ENCODE results near the gene ELMO1.

Gene ELMO1

DNA sequence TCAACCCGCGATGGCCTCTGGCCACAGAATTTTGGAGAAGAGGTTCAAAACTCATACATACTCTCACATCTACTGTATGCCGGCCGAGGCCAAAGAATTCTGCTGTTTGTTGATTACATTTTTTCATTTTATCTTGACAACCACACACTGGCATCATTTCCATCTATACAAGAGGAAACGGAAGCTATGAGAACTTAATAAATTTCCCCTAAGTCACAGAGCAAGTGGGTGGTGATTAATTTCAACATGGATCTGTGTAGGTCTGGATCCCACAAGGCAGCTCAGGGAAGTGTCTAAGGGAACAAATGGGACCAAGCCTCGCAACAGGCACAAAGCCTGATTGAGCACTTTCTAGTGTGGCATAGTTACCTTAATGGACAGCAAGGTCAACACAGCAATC, 18.0 kb downstream of the ELMO1 start:
- DNase-seq, result no peak

GRCh38 chr7:37430171-37430570, 18.5 kb downstream of the ELMO1 start:
- DNase-seq, result no peak

- DNase-seq, result no peak
These were observed 19.3 kb downstream of the ELMO1 start for GRCh38 chr7:37429435-37429791.

DNA sequence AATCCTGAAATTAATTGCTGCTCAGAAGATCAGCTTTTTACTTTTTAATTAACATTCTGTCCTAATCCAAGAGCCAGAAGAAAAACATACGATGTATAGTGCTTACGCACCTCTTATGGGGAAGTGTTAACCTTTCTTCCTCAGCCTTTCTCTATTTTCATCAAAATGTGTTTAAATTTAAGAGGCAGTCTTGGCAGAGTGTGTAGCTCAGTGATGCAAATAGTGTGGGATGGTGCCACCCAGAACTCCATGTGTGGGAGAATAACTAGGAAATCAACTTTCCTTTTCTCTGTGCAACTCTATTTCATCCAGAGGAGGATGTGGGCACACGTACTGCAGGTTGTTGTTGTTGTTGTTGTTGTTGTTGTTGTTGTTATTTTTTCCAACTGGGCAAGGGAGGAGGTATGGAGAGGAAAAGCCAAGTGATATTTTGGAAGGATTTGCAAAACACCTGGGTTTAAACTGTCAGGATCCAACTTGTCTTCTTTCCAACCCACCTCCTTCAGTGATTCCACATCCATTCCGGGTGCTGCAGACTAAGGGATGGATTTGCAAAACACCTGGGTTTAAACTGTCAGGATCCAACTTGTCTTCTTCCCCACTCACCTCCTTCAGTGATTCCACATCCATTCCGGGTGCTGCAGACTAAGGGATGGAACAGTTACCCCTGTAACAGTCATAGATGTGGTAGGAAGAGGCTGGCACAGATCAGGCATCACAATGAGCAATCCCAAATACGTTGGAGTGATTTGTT, 19.8 kb downstream of the ELMO1 start:
- DNase-seq, result no peak

DNA sequence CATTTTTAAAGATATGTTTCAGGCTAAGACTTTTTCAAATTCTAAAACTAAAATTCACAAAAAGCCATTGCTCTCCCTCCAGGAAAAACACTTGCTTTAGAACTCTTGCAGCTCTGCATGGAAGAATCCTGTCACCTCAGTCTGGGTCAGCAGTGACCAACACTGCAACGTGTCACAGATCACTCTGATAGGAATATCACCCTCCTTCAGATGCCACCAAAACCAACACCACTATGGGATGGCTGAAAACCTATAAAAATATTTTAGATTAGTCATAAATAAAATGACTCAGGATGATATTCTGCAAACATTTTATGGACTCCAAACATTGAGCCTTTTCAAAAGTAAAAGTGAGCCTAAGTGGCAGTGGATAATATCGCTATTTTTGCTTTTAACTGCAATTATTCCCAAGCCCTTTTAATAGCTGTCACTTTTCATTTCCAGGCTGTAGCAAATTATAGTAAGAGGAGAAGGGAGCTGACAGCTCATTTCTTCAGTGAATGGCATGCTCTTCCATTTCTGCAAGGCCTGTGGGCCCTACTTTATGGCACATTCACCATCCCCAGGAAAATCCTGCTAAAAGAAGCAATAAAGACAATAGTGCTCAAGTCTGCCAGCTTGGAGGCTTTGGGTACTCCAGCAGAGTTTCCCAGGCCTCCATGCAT, 21.3 kb downstream of the ELMO1 start:
- DNase-seq, result no peak

GRCh38 chr7:37425498-37425897, 23.2 kb downstream of the ELMO1 start:
- no peak for DNase-seq

DNA sequence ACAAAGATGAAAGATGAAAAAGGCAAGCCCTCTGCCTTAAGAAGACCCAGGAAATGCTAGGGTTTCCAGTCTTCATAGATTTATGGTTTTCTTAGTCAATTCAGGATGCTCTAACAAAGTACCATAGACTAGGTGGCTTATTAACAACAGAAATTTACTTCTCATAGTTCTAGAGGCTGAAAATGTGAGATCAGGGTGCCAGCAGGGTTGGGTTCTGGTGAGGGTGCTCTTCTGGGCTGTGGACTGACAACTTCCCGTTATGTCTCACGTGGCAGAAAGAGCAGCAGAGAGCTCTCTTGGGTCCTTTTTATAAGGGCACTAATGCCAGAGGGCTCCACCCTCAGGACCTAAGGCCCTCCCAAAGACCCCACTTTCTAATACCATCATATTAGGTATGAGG, 23.7 kb downstream of the ELMO1 start:
- no peak for DNase-seq

DNA sequence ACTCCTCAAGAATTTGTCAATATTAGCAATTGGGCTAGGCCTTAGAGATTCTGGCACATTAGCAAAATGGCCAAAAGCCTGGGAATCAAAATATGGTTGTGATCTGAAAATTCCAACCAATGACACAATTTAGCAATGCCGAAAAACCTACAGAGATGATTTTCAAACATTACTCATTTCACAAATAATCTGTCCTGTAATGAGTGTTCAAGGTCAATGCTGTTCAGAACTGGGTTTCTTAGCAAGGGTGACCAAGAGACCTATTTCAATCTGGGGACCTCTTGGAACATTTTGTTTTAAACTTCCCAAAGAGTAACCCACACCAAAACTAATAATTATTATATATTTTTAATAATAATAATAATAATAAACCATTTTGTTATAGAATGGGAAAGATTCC, 24.1 kb downstream of the ELMO1 start:
- no peak for DNase-seq

DNA sequence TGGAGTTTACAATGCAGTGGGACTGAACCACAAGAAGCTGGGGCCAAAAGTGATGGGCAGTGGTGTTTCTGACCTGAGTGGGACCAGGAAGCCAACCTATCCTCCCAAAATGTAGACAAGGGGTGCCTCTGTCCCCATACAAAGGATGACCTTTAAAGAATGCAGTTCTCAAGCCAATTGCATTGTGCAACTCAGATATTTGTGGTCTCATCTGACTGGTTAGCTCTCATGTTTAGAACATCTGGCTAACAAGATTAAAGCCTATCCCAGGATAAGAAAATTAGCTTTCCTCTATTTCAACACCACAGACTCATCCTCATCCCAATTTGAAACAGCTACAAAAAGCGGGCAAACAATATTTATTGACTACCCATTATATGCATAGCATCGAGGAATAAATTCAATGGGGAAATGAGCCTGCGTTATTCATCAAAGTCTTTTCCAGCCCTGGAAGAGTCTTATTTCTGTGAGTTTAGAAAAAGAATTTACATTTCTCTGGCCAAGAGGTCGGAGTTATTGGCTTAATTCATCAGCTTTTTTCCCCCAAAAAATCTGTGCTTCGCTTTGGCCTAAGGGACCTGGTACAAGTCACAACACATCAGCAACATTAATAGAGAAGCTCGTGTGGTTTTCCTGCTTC, 26.7 kb downstream of the ELMO1 start:
- DNase-seq, result no peak

- no peak for DNase-seq
These were observed 27.5 kb downstream of the ELMO1 start for GRCh38 chr7:37420946-37421695.

DNA sequence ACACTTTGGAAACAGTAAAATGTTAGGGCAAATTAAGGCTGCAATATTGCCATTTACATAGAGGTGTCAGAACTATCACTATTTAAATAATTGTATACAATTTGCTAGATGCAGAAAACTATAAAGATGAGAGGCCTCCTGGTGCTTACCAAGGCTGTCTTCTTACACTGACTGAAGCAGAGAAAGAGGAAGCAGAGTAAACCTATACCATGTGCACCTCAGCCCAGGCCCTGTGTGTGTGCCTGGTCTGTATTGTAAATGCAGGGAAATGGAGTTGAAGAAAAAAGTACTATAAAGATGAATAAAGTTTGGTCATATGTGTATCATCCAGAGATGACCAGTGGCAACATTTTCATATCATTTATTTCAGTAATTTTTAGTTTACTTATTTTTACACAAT, 29.2 kb downstream of the ELMO1 start:
- no peak for DNase-seq

GRCh38 chr7:37418381-37418780, 30.3 kb downstream of the ELMO1 start:
- DNase-seq, result no peak

- DNase-seq, result no peak
These were observed 31.6 kb downstream of the ELMO1 start for GRCh38 chr7:37417107-37417474.

- DNase-seq, result no peak
These were observed 32.1 kb downstream of the ELMO1 start for GRCh38 chr7:37416378-37417106.

DNA sequence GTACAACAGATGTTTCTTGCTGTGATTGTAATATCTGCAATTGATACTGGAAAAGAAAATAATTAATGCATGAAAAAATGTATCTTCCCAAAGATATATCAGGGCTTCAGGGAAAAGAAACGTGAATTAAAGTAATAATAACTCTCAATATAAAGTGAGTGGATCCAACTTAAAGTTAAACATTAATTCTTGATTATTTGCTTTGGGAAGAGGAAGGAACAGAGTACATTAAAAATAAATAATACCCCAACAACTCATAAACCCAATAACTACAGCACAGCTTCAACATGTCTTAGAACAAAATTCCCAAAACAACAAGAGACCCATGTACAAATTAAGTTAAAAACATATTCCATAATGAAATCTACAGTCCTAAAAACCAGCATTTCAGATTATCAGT, 33.0 kb downstream of the ELMO1 start:
- DNase-seq, result no peak

GRCh38 chr7:37414352-37414983, 34.2 kb downstream of the ELMO1 start:
- no peak for DNase-seq

GRCh38 chr7:37411444-37412034, 37.1 kb downstream of the ELMO1 start:
- DNase-seq, result no peak

DNA sequence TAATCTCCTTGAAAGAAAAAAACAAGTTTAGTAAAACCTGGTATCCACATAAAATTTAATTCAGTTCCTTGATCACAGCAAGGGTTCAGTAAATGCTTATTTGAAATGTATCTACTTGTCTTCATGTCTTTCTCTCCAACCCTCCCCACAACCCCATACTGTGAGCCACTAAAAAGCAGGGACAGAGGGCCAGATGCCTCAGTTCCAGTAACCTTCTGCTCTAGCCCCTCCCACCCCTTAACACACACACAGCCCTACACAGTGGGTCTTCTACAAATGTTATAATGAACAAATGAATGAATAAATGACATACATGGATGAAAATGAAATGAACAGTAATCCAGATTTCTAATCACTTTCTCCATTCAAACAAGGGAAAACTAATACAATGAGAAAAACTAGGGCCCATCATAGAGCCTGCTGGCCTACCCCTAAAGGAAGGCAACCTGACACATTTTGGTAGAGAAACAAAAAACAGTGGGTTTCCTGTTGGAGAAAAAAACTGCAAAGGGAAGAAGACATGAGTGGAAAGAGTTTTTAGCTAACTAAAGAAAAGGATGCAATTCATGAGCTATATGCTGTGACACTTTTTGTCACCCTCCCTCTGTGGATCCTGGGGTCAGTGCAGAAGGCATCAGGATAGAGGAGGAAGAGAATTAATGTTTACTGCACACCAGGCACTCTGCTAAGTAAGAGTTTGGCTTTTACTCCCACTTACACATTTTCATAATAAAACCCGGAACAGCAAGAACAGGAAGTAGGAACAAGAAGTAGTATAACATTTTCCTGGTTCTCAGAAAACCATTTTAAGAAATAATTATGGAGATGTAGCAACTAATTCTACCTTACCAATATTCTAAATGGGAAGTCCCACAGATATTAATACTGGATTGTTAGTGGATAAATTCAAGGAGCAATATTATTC, 38.1 kb downstream of the ELMO1 start:
- DNase-seq, result no peak

DNA sequence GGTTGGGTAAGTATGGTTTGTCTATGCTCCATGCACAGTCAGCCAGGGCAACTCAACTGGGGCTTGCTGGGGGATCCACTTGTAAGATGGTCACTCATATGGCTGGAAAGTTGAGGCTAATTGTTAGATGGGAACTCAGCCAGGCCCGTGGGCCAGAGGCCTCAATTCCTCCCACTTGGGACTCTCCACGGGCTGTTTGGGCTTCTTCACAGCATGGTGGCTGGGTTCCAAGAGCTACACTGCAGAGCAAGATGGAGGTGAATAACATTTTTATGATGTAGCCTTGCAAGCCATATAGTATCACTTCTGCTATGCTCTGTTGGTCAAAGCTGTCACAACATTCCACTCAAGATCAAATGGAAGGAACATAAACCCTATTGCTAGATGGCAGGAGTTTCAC, 39.2 kb downstream of the ELMO1 start:
- no peak for DNase-seq

DNA sequence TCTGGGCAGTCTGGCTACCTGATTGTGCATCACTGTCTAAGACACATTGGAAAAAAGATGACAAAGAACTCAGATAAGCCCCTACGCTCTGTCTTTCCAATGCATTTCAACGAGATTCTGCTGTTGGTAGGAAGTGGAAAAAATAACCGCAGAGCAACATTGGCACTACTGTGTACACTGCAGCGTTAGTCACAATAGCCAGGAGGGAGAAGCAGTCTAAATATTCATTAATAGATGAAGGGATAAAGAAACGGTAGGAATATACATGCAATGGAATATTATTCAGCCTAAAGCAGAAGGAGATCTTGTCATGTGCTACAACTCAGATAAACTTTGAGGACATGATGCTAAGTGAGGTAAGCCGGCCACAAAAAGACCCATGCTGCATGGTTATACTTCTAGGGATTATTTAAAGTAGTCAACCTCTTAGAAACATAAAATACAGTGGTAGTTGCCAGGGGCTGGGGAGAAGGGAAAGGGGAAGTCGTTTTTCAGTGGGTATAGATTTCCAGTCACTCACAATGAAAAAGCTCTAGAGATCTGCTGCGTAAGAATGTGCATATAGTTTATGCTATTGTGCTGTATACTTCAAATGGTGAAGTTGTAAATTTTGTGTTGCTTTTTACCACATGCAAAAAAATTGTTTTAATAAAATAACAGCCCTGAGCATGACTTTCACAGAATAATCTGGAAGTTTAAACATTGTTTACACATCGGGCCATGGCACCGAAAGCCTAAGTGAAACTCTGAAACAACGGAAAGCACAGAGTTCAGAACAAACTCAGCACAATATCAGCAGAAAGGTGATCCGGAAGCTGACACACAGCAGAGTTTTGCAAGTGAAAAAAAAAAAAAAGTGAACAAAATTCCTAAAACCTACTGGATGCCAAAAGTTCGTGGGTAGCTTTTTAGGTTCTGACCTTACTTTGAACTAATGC, 40.1 kb downstream of the ELMO1 start:
- no peak for DNase-seq

Measured in left hindlimb (tissue), 1 donor.